IgD-negative memory B cell (primary cell): ENCODE results near the gene DDIT4. TPM values are rescaled to one million over a fixed set of nuclear protein-coding genes. Genes with fewer than 3 reads are reported as not detected.

Source experiments
- H3K27ac Mint-ChIP-seq, 3 donors: one replicate each; pipeline ENCODE4 v1.8.0; 2020 to 2022; ENCODE audit warnings: mild to moderate bottlenecking in 3 of 3, mixed read lengths in 3 of 3, moderate library complexity in 1 of 3
- H3K27me3 Mint-ChIP-seq: one replicate; pipeline ENCODE4 v1.8.0; 2021; ENCODE audit warnings: mixed read lengths
- H3K36me3 Mint-ChIP-seq: one replicate; pipeline ENCODE4 v1.8.0; 2020; ENCODE audit warnings: mild to moderate bottlenecking, mixed read lengths
- H3K4me1 Mint-ChIP-seq, 3 donors: one replicate each; pipeline ENCODE4 v1.8.0; 2020 to 2022; ENCODE audit warnings: mixed read lengths in 3 of 3, mild to moderate bottlenecking in 1 of 3
- H3K4me3 Mint-ChIP-seq, 4 donors: one replicate each; pipeline ENCODE4 v1.8.0; 2020 to 2022; ENCODE audit warnings: mild to moderate bottlenecking in 4 of 4, mixed read lengths in 4 of 4, moderate library complexity in 3 of 4
- H3K9me3 Mint-ChIP-seq, 3 donors: one replicate each; pipeline ENCODE4 v1.8.0; 2020 to 2021; ENCODE audit warnings: mixed read lengths in 3 of 3, mild to moderate bottlenecking in 1 of 3
- polyA plus RNA-seq: library from polyadenylated mRNA; unstranded; fragments of 300-500 nt; fragmentation: Illumina TruSeq; gene quantifications from one replicate; pipeline ENCODE4 v1.2.3, GENCODE V29; 2021

DDIT4 gene
- polyA plus RNA-seq, 1 donor from 2014 or later = 79.9 TPM

- Mint-ChIP-seq H3K9me3 (no peaks in the 10 kb centered on the region), H3K27me3 (no peaks in the 10 kb centered on the region), H3K4me3 (no peak overlapping the region), H3K36me3 (no peaks in the 10 kb centered on the region), H3K4me1 (peaks cover 18 to 21% (median 19%) of the 10 kb centered on the region in 3 donors), H3K27ac (no peak overlapping the region)
Measured at GRCh38 chr10:72308320-72308987, 34.7 kb downstream of the DDIT4 start.

- Mint-ChIP-seq H3K36me3 (no peaks in the 10 kb centered on the region), H3K27ac (peak overlapping the region in 2 of 3 donors; percentile 12 to 62), H3K27me3 (no peaks in the 10 kb centered on the region), H3K4me1 (peaks cover 12 to 21% (median 19%) of the 10 kb centered on the region in 3 donors), H3K4me3 (peak overlapping the region in 2 of 4 donors; percentile 33 to 65), H3K9me3 (no peaks in the 10 kb centered on the region)
Measured at GRCh38 chr10:72309290-72310240, 35.8 kb downstream of the DDIT4 start.

- H3K4me3 Mint-ChIP-seq = peak overlapping the region in 2 of 4 donors; percentile 23 to 33
- no peaks in the 10 kb centered on the region for H3K36me3 Mint-ChIP-seq
- no peaks in the 10 kb centered on the region for H3K27me3 Mint-ChIP-seq
- peaks cover 9 to 19% (median 14%) of the 10 kb centered on the region in 3 donors for H3K4me1 Mint-ChIP-seq
- H3K27ac Mint-ChIP-seq = peak overlapping the region in 1 of 3 donors; percentile 62
- no peaks in the 10 kb centered on the region for H3K9me3 Mint-ChIP-seq
Measured at GRCh38 chr10:72310241-72310633, 36.5 kb downstream of the DDIT4 start.

GRCh38 chr10:72310636-72311035, 36.9 kb downstream of the DDIT4 start:
- Mint-ChIP-seq H3K9me3 (no peaks in the 10 kb centered on the region), H3K27me3 (no peaks in the 10 kb centered on the region), H3K4me3 (peak overlapping the region in 1 of 4 donors; percentile 23), H3K36me3 (no peaks in the 10 kb centered on the region), H3K27ac (no peak overlapping the region), H3K4me1 (peaks cover 9 to 16% (median 10%) of the 10 kb centered on the region in 3 donors)

- H3K9me3 Mint-ChIP-seq = no peaks in the 10 kb centered on the region
- no peaks in the 10 kb centered on the region for H3K27me3 Mint-ChIP-seq
- H3K4me3 Mint-ChIP-seq = no peak overlapping the region
- no peak overlapping the region for H3K27ac Mint-ChIP-seq
- no peaks in the 10 kb centered on the region for H3K36me3 Mint-ChIP-seq
- peaks cover 11 to 22% (median 16%) of the 10 kb centered on the region in 3 donors for H3K4me1 Mint-ChIP-seq
Measured at GRCh38 chr10:72311667-72312066, 37.9 kb downstream of the DDIT4 start.

- H3K4me3 Mint-ChIP-seq = no peak overlapping the region
- H3K36me3 Mint-ChIP-seq = no peaks in the 10 kb centered on the region
- H3K27ac Mint-ChIP-seq = no peak overlapping the region
- no peaks in the 10 kb centered on the region for H3K9me3 Mint-ChIP-seq
- H3K27me3 Mint-ChIP-seq = no peaks in the 10 kb centered on the region
- peaks cover 16 to 28% (median 21%) of the 10 kb centered on the region in 3 donors for H3K4me1 Mint-ChIP-seq
Measured at GRCh38 chr10:72312865-72313391, 39.2 kb downstream of the DDIT4 start.

GRCh38 chr10:72314263-72314662, 40.5 kb downstream of the DDIT4 start:
- Mint-ChIP-seq H3K4me3 (no peak overlapping the region), H3K27me3 (no peaks in the 10 kb centered on the region), H3K27ac (no peak overlapping the region), H3K36me3 (no peaks in the 10 kb centered on the region), H3K4me1 (peaks cover 24 to 33% (median 31%) of the 10 kb centered on the region in 3 donors), H3K9me3 (no peaks in the 10 kb centered on the region)

- Mint-ChIP-seq H3K9me3 (no peaks in the 10 kb centered on the region), H3K4me3 (no peak overlapping the region), H3K27ac (no peak overlapping the region), H3K27me3 (no peaks in the 10 kb centered on the region), H3K36me3 (no peaks in the 10 kb centered on the region), H3K4me1 (peaks cover 24 to 31% (median 30%) of the 10 kb centered on the region in 3 donors)
Measured at GRCh38 chr10:72315054-72315453, 41.3 kb downstream of the DDIT4 start.

GRCh38 chr10:72315611-72316385, 42.1 kb downstream of the DDIT4 start:
- Mint-ChIP-seq H3K36me3 (no peaks in the 10 kb centered on the region), H3K27ac (peak overlapping the region; percentile 22 to 81 (median 27)), H3K9me3 (no peaks in the 10 kb centered on the region), H3K4me1 (peaks cover 30 to 38% (median 36%) of the 10 kb centered on the region in 3 donors), H3K27me3 (no peaks in the 10 kb centered on the region), H3K4me3 (peak overlapping the region in 3 of 4 donors; percentile 51 to 71 (median 65))

GRCh38 chr10:72316386-72316700, 42.6 kb downstream of the DDIT4 start:
- Mint-ChIP-seq H3K27ac (peak overlapping the region in 2 of 3 donors; percentile 27 to 81), H3K27me3 (no peaks in the 10 kb centered on the region), H3K4me3 (peak overlapping the region in 3 of 4 donors; percentile 51 to 71 (median 65)), H3K9me3 (no peaks in the 10 kb centered on the region), H3K36me3 (no peaks in the 10 kb centered on the region), H3K4me1 (peaks cover 31 to 39% (median 38%) of the 10 kb centered on the region in 3 donors)

GRCh38 chr10:72316748-72317435, 43.2 kb downstream of the DDIT4 start:
- Mint-ChIP-seq H3K9me3 (no peaks in the 10 kb centered on the region), H3K27me3 (no peaks in the 10 kb centered on the region), H3K4me1 (peaks cover 29 to 38% (median 36%) of the 10 kb centered on the region in 3 donors), H3K4me3 (peak overlapping the region; percentile 41 to 92 (median 71)), H3K27ac (peak overlapping the region in 2 of 3 donors; percentile 59 to 73), H3K36me3 (no peaks in the 10 kb centered on the region)

GRCh38 chr10:72318418-72319262, 44.9 kb downstream of the DDIT4 start:
- peak overlapping the region; percentile 81 to 97 (median 94) for H3K27ac Mint-ChIP-seq
- no peaks in the 10 kb centered on the region for H3K9me3 Mint-ChIP-seq
- peaks cover 35 to 39% (median 37%) of the 10 kb centered on the region in 3 donors for H3K4me1 Mint-ChIP-seq
- H3K4me3 Mint-ChIP-seq = peak overlapping the region; percentile 76 to 90 (median 83)
- no peaks in the 10 kb centered on the region for H3K27me3 Mint-ChIP-seq
- no peaks in the 10 kb centered on the region for H3K36me3 Mint-ChIP-seq
